ENCODE results near the gene ASPRV1.
A peak's percentile ranks its signal among the peaks of the same experiment; 100 is the strongest.

ASPRV1 gene

DNA sequence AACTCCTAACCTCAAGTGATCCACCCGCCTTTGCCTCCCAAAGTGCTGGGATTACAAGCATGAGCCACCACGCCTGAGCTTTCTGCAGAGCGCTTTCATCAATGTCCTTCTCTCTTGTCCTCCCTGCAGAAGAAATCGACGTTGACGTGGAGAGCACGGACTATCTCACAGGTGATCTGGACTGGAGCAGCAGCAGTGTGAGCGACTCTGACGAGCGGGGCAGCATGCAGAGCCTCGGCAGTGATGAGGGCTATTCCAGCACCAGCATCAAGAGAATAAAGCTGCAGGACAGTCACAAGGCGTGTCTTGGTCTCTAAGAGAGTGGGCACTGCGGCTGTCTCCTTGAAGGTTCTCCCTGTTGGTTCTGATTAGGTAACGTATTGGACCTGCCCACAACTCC, 23.5 kb downstream of the ASPRV1 start:
- DNase-seq = no peak

DNA sequence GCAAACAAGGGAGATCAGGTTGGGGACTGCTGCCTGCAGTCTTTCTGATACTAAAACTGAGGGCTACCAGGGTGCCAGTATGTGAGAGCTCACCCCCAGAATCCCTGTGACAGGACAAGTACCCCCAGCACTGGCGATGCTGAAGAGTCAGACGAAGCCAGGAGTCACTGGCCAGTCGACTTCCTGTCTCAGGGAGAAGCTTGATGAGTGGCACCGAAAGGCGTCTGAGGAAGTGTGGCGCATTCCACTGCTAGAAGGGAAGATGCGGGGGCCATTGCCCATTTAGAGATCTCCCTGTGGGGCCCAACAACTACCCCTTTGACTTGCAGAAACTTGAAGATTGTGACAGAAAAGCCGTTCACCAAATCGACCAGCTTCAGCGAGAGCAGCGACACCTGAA, 24.5 kb downstream of the ASPRV1 start:
- no peak for DNase-seq

DNA sequence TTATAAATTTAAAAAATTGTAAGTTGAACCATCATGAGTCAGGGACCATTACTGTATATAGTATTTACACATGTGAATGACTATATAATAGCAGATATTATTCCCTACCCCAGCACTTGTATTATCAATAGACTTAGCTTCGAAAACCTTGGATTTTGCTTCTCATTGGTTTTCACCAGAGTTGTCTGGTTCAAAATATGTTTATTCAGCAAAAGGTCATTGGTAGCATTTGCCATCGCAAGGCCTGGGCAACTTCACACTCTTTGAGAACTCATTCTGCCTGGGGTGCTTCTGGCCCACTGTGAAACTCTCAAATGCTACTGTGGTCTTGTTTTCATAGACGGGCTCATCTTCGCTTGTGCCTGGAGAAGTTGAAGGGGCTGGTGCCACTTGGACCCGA, 26.4 kb downstream of the ASPRV1 start:
- DNase-seq = no peak

DNA sequence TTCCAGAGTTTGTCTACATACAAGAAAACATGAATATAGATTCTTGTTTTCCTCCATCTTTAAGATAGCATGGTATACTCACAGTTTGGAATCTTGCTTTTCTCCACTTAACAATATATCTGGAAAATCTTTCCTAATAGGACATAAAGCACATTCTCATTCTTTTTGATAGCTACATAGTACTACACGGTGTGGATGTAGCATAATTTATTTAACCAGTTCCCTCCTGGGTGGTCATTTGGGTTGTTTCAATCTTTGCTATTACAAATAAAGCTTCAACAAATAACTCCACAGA, 26.9 kb downstream of the ASPRV1 start:
- no peak for DNase-seq

DNA sequence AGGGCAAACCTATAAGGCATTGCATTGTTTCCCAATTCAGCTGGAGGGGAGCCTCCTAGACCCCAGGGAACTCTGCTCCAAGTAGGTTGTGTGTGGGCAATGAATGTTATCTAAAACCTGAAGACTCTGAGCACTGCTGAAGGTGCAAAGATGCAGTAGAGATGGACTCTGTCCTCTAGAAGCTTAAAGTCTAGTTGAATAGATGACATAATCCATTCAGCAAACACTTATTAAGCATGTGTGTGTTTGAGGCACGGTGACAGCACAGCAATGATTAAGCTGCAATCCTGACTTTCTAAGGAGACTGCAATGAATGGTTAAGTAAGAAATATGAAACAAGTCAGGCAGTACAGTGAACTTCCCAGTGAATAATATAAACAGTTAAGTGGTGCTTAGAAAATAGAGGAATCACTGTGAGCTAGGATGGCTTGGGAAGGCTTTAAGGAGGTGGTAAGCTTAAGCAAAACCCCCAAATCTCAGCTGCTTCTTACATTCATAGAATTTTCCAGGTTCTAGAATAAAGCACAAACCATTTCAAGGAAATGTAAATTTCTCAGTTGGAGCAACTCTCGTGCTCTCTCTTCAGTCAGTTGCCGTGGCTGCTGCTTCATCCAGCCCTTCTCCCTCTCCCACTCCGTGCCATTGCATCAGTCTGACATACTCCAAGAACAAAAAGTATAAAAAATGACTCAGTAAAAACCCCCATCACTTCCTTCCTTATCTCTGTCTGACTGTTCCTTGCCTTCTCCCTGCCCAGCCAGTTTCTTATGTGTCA, 27.4 kb downstream of the ASPRV1 start:
- no peak for DNase-seq

DNA sequence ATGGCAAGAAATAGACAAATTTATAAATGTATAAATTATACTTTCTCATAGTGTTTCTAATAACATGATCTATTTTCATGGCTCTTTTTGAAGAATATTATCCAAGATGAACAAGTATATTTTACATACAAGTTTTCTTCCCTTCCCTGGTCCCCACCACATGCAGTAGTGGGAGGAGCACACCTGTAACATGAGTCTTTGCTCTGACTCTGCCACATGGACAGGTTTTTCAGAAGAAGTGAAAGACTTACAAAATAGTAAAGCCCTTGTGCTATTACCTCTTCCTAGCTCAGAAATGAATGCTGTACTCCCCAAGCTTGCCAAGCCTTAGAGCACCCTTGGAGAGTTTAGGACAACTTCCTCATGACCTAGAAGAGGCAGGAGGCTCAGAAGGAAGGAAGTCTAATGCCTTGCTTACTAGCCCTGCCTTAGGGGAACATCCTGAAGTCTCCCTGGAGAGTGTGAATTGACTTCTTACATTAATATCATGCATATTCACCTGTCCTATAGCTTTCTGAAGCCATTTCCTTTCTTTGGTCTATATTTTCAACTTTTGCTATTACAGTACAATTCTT, 28.1 kb downstream of the ASPRV1 start:
- no peak for DNase-seq

DNA sequence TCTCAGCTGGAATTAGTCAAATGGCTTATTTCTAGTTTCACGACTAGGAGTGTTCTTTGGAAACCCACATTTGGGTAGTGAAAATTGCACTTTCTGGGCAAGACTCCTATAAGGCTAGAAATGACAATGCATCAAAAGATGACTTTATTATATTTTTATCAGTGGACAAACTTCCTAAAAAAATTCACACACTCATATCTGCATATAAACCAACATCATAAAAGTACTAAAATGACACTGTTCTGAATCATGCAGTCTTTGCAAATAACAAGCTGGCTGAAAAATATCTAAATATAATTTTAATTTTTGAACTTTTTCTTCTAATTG, 28.9 kb downstream of the ASPRV1 start:
- no peak for DNase-seq

DNA sequence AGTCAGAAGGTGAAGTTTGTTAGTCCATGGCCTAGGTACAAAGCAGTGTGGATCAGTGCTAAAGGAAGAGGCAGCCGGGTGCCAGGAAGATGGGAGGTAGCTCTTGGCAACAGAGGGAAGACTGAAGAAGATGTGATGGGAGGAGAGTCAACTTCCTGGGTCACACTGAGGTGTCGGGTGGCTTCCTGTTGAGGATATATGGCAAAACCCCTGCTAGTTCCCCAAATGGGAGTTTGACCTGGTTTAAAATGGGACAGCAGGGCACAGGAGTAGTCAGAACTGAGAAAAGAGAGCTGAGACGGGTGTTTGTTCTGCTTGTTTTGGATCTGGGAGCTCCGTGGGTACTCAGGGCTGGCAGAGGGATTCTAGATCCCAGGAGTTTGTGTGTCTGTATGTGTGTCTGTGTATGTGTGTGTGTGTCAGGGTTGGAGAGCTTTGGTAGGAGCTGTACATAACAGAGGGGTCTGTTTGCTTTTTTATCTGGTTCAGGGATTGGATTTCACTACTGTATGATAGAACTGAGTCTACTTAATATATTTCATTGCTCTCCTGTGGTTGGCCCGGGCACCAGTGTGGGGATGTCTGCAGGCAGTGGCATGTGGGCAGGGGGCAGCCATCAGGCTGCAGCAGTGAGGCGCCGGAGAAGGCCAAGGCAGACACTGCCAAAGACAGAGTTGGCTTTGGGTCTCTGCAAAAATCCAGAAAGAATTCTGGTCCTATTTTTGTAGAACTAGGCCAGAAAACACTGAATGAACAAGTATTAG, 29.4 kb downstream of the ASPRV1 start:
- DNase-seq = no peak

DNA sequence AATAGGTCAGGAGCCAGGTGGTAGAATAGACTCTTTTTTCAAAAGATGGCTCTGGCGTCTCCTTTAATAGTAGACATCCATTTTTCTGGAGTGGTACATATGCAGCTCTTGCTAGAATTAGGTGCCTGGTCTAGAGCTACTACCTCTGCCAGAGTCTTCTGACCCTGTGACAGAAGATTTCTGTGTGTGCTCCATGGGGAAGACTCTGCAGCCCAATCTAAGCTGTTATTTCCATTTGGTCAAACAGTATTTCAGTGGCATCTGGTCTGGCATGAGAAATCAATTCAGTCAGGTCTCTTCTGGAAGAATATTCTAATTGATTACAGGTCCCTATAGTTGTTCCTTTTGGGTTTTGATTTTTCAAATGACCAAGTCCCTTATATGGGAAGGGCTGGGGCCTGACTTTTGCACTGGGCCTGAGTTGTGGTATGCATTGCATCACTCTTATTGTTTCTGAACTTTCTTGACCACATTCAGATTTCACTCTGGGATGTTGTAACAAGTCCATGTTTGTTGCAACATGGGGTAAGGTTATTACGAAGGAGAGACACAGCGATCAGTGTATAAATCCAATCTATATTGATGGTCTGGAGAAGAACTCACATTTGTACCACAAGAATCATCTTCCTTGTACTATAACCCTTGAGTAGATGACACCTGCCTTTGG, 34.4 kb downstream of the ASPRV1 start:
- no peak for DNase-seq

DNA sequence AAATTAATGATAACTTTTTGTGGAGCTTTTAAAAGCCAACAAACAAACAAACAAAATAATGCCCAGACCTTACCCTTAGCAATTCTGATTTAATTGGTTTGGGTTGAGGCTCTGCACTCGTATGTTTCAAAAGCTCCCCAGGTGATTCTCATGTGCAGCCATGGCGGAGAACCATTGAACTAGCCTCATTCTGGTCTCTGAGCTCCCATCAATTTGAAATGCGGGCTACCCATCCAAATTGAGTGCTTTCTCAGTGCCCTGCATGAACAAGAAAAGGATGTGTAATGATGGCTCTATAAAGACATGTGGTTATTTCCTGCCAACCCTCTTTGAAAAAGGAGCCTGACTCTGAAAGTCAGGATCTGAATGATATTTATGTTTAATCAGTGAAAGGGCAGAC, 38.3 kb downstream of the ASPRV1 start:
- no peak for DNase-seq

DNA sequence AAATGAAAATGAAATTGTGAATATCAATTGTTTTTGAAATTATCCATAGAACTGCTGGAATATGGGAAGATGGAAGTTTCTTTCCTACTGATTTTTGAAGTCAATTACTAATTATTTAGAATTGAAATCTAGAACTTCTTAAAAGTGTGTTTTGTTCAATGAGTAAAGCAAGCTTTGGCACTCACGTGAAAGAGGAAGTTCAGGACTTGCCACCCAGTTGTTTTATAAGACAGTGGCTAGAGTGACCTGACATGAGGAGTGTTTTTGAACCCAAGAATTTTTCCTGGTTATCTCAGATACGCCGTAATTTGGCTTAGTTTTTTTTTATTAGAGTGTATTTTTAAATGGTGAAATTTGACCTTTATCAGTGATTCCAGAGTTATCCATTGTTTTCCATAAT, 43.0 kb downstream of the ASPRV1 start:
- no peak for DNase-seq

DNA sequence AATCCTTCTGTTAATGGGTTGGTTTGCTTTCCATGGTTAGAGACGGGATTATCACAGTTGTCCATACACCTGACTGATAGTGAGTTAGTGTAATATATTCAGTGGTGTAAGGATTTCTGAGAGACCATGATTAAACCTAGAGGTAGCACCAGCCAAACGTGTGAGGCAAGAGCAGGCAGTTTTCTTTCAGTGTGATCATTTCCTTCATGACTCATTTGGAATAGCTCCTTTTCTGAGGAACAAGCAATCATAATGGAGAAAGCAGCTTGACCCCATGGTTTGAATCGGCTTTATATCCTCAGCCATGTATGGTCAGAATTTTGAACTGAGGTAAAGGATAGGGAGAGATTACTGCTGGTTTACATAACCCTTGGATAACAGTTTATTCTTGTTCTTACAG, 43.6 kb downstream of the ASPRV1 start:
- no peak for DNase-seq

DNA sequence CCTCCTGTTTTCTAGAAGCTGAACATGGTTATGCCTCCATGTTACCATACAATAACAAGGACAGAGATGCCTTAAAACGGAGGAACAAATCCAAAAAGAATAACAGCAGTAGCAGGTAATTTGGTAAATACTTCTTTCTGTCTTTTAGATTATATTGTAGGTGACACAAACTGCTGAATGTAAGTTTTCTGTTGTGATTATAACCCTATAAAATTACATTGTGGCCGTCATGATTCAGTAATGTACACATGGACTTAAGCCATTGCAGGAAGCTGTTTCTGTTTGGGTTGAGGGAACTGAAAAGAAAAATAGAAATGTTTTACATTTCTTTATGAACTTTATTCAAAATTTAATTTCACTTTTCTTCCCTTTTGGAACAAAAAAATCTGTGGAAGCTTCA, 45.3 kb downstream of the ASPRV1 start:
- no peak for DNase-seq

DNA sequence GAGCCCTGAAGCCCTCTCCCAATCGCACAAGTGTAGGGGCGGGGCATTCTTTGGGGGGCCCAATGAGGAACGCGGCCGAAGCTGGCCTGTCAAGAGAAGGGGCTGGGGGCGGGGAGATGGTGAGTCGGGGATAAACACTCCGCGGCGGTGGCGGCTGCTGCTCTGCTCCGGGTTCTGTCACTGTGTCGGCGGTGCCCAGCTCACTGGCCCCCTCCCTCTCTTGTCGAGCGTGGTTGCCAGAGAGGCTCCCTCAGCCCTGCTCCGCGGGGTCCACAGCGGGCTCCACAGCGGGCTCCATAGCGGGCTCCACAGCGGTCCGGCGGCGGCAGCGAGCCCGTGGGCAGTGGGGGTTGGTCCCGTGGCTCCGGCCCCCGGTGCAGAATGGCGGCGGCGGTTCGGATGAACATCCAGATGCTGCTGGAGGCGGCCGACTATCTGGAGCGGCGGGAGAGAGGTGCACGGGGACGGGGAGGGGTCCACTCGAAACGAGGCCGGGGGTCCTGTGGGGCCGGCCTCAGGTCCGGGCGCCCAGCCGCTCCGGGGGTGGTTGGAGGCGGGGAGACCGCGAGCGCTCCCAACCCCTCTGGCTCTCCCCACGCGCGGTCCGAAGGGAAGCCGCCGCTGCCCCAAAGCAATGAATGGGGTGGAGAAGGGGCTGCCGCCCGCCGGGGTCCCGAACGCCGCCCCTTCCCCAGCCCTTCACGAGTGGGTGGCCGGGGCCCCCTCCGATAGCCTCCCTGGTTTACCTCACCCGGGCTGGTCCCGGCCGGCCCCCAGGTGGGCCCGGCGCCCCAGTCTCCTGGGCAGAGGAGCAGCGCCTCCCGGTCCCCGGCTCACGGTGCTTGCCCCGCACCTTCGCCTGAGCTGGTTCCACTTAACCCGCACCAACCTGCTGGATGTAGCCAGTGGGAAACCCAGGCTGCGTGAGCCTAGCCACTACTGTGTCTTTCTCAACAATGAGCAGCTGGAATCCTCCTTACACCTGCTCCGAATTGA, 46.2 kb downstream of the ASPRV1 start, which contains the start of gene MXD1:
Gene MXD1 (plus strand): TSS at position 160 of the 996 bp plus-strand sequence. CDS start 222 bp downstream, at position 382.
- peak in 3 of 6 experiments; percentile 13 to 97 (median 27) for DNase-seq

DNA sequence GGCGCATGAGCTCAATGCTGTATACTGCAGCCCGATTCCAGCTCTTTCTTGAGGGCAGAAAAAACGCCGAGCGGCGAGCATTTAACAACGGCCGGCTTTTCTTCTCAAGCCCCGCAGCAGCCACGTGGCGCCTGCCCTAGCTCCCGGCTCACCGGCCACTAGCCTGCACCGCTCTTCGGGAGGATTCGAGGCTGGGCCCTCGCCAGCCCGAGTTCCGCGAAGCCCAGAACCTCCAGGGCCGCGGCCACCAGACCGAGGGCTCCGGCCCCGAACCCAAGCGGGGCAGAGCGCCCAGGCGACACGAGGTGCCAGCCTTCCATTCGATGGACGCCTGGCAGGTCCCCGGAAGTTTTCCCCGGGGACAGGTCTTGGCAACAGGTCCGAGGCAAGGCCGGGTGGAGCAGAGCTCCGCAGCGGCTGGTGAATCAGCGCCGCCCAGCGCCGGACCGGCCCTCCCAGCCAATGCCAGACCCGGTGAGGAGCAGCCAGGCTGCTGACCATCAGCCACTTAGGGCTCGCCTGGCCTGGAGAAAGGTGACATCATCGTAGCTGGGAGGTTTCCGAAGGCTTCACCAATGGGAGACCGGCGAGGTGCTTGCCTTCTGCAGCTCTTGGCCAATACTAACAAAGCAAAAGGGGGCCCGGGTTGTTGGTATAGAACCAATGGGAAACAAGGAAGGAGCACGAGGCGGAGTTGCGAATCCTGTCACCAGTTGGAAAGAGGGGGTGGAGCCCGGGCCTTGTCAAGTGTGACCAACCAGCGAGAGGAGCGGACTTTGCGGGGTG, 47.1 kb downstream of the ASPRV1 start:
- peak; percentile 40 to 100 (median 100) for DNase-seq

DNA sequence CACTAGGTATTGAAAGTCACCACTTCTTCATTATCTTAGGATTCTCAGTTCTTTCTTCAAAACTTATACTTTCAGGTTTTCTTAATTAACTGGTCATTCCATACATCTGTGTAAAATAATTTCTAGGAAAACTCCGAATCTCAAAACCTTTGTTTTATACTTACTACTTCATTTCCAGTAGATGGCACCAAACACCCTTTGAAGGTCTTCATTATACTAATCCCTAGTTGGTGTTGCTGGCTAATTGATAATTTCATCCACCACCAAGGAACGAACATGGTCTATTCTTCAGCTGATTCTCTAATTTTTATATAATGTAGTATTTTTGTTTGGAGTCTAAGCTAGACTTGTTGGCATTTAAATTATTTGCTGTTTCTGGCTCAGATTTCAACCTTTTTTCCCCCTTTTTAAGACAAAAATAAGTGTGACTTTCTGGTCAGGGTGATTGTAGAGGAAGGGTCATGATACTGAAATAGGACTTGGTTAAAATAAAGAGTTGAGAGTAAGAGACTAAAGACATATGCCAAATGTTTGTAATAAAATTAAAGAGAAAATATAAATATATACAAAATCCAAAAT, 49.4 kb downstream of the ASPRV1 start:
- DNase-seq = peak in 3 of 6 experiments; percentile 38 to 69 (median 67)
